Measurements from ENCODE around the gene KRTAP10-6. TPM values are rescaled to one million over a fixed set of nuclear protein-coding genes. Genes with fewer than 3 reads are reported as not detected.

Gene KRTAP10-6
- total RNA-seq, 2 experiments from 2014 or later, result not detected

DNA sequence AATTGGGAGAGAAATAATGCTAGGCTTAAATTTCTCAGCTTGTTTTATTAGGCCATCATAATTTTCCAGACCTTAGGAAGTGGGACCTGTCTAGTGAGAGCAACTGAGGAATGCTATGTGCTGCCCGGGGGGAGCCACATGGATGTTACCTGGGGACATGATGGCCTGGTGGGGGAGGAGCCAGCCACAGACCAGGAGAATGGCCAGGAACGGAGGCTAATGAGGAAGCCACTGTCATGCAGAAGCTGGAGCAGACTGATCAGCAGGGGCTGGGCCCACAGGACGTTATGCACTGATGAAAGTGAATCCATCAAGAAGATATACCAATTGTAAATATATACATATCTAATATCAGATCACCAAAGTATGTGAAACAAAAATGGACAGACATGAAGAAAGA, 47.7 kb downstream of the KRTAP10-6 start:
- POLR2A ChIA-PET, result no interaction called here
- TF ChIP-seq, protein P1, sequence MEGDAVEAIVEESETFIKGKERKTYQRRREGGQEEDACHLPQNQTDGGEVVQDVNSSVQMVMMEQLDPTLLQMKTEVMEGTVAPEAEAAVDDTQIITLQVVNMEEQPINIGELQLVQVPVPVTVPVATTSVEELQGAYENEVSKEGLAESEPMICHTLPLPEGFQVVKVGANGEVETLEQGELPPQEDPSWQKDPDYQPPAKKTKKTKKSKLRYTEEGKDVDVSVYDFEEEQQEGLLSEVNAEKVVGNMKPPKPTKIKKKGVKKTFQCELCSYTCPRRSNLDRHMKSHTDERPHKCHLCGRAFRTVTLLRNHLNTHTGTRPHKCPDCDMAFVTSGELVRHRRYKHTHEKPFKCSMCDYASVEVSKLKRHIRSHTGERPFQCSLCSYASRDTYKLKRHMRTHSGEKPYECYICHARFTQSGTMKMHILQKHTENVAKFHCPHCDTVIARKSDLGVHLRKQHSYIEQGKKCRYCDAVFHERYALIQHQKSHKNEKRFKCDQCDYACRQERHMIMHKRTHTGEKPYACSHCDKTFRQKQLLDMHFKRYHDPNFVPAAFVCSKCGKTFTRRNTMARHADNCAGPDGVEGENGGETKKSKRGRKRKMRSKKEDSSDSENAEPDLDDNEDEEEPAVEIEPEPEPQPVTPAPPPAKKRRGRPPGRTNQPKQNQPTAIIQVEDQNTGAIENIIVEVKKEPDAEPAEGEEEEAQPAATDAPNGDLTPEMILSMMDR (IDR thresholded peaks at IDR 0.05), result no peak
- H3K27me3 ChIP-seq (ENCODE audit: control insufficient read depth in 1 of 2, insufficient read depth in 2 of 2, low read length in 2 of 2), result no peaks in the 10 kb centered on the region

DNA sequence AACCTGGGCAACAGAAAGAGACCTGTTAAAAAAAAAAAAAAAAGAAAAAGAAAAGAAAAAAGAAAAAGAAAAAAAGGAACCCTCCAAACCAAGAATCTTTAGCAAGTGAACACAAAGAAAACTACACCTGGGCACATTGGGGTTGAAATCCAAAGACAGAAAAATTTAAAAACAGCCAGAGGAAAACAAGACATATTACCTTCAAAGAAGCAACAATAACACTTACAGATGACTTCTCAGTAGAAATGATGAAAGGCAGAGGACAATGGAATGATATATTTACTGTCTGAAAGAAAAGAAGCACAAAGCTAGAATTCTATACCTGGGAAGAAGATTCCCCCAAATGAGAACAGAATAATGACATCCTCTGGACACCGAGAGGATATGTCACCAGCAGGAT, 49.6 kb downstream of the KRTAP10-6 start:
- POLR2A ChIA-PET, result no interaction called here
- intact Hi-C loops (cut with DNase I, micrococcal nuclease), result loop anchor here in 1 of 2 experiments (10.0 kb wide), 1 partner anchor 72 kb away; the partner anchor contains the start of gene KRTAP10-8
- ATAC-seq (ENCODE audit: poor library complexity) (no peak), DNase-seq (no peak)
- H3K9me3 Mint-ChIP-seq, result peaks cover 21% of the 10 kb centered on the region
- TF ChIP-seq, protein P1 (IDR thresholded peaks at IDR 0.05), result no peak
- peaks cover 15% of the 10 kb centered on the region for H3K4me1 Mint-ChIP-seq (ENCODE audit: low read depth)
- CTCF ChIA-PET, result no interaction called here
- Histone ChIP-seq H3K4me3 (ENCODE audit: low read length) (no peak overlapping the region), H3K36me3 (ENCODE audit: insufficient read depth, low read length) (no peaks in the 10 kb centered on the region), H3K9me3 (ENCODE audit: control insufficient read depth in 1 of 2, insufficient read depth in 1 of 2, low read length in 2 of 2) (peaks cover 18 to 26% of the 10 kb centered on the region in 2 experiments), H3K27ac (ENCODE audit: low read depth in 1 of 2, low read length in 2 of 2) (no peak overlapping the region), H3K4me1 (ENCODE audit: insufficient read depth, low read length) (peaks cover 5% of the 10 kb centered on the region), H3K27me3 (ENCODE audit: control insufficient read depth in 1 of 2, insufficient read depth in 2 of 2, low read length in 2 of 2) (peaks cover 0 to 2% of the 10 kb centered on the region in 2 experiments)
- H3K4me3 Mint-ChIP-seq, result no peak overlapping the region
- no peaks in the 10 kb centered on the region for H3K27me3 Mint-ChIP-seq
- H3K36me3 Mint-ChIP-seq (ENCODE audit: low read depth), result peaks cover 25% of the 10 kb centered on the region
- H3K27ac Mint-ChIP-seq, result no peak overlapping the region

More for the DNA sequence above, 47.7 kb downstream of the KRTAP10-6 start:
- intact Hi-C loops (cut with DNase I, micrococcal nuclease), result loop anchor here in 1 of 2 experiments (10.0 kb wide), 1 partner anchor 70 kb away; the partner anchor contains the start of gene KRTAP10-8
- DNase-seq, result no peak
- peaks cover 33% of the 10 kb centered on the region for H3K4me1 Mint-ChIP-seq (ENCODE audit: low read depth)
- no peaks in the 10 kb centered on the region for H3K36me3 ChIP-seq (ENCODE audit: insufficient read depth, low read length)
- H3K27ac ChIP-seq (ENCODE audit: low read depth in 1 of 2, low read length in 2 of 2), result no peak overlapping the region
- no peak overlapping the region for H3K4me3 ChIP-seq (ENCODE audit: low read length)
- peaks cover 18% of the 10 kb centered on the region for H3K4me1 ChIP-seq (ENCODE audit: insufficient read depth, low read length)
- peaks cover 40% of the 10 kb centered on the region for H3K36me3 Mint-ChIP-seq (ENCODE audit: low read depth)
- H3K27ac Mint-ChIP-seq, result no peak overlapping the region
- ATAC-seq (ENCODE audit: poor library complexity), result no peak
- peaks cover 18 to 26% of the 10 kb centered on the region in 2 experiments for H3K9me3 ChIP-seq (ENCODE audit: control insufficient read depth in 1 of 2, insufficient read depth in 1 of 2, low read length in 2 of 2)
- H3K27me3 Mint-ChIP-seq, result no peaks in the 10 kb centered on the region
- no peak overlapping the region for H3K4me3 Mint-ChIP-seq
- CTCF ChIA-PET, result no interaction called here
- peaks cover 23% of the 10 kb centered on the region for H3K9me3 Mint-ChIP-seq

Other genes with a start within 250 kb of the KRTAP10-6 start
- gene TRPM2, start 238.9 kb downstream of the KRTAP10-6 start, total RNA-seq, result 1 to 10 TPM; 1.9 to 2.9 TPM
- gene LRRC3, start 137.0 kb downstream of the KRTAP10-6 start, total RNA-seq, result under 1 TPM; 0.55 to 0.61 TPM
- gene KRTAP10-1, start 52.3 kb downstream of the KRTAP10-6 start, total RNA-seq, result not detected
- gene KRTAP10-2, start 41.0 kb downstream of the KRTAP10-6 start, total RNA-seq, result not detected
- gene KRTAP10-3, start 33.7 kb downstream of the KRTAP10-6 start, total RNA-seq, result not detected
- not detected for gene KRTAP10-4, start 18.8 kb downstream of the KRTAP10-6 start, total RNA-seq
- gene KRTAP10-5, start 11.9 kb downstream of the KRTAP10-6 start, total RNA-seq, result not detected
- not detected for gene KRTAP10-7, start 8.1 kb upstream of the KRTAP10-6 start, total RNA-seq
- gene KRTAP10-8, start 19.6 kb upstream of the KRTAP10-6 start, total RNA-seq, result not detected
- not detected for gene KRTAP10-9, start 34.6 kb upstream of the KRTAP10-6 start, total RNA-seq
- gene KRTAP10-10, start 44.9 kb upstream of the KRTAP10-6 start, total RNA-seq, result not detected
- gene KRTAP10-11, start 53.9 kb upstream of the KRTAP10-6 start, total RNA-seq, result not detected
- not detected for gene KRTAP12-4, start 62.2 kb upstream of the KRTAP10-6 start, total RNA-seq
- gene KRTAP12-3, start 65.4 kb upstream of the KRTAP10-6 start, total RNA-seq, result not detected
- gene KRTAP12-2, start 74.4 kb upstream of the KRTAP10-6 start, total RNA-seq, result not detected
- not detected for gene KRTAP12-1, start 89.7 kb upstream of the KRTAP10-6 start, total RNA-seq
- not detected for gene KRTAP10-12, start 104.7 kb upstream of the KRTAP10-6 start, total RNA-seq
- not detected for gene TSPEAR, start 119.1 kb upstream of the KRTAP10-6 start, total RNA-seq
- gene UBE2G2, start 209.3 kb upstream of the KRTAP10-6 start, total RNA-seq, result 10 to 100 TPM; 89.9 to 96.8 TPM
- gene SUMO3, start 225.6 kb upstream of the KRTAP10-6 start, total RNA-seq, result 10 to 100 TPM; 82.8 to 91.2 TPM

Data from CD4-positive, alpha-beta T cell (primary cell).